ENCODE measurements around the gene DNAH2.

Gene DNAH2

DNA sequence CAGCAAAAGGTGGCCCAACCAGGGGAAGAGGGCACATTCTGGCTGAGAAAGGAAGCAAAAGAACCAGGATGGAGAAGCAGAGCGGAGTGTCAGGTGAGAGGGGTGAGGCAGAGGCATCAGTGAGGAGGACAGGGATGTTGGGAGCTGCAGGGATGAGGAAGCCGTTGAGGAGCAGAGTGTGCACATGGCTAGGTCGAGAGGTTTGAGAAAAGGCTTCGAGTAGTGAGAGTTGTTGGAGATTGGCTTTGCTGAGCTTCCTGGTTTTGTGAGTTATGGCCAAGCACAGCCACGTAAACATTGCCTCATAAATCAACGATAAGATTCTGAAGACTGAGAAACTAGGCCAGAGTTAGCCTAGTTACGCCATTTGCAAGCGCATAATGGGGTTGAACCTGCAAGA lies 26.9 kb downstream of the DNAH2 start:
- DNase-seq (ENCODE audit: extremely low read depth, low read depth): no peak

GRCh38 chr17:7745748-7746470 lies 28.4 kb downstream of the DNAH2 start:
- no peak overlapping the region for H3K4me3 ChIP-seq (replicated peaks; ENCODE audit: low read depth, low read length)
- peak; percentile 87 for DNase-seq (ENCODE audit: extremely low read depth, low read depth)
- no peak for TF ChIP-seq CTCF (IDR thresholded peaks at IDR 0.05; ENCODE audit: low read depth, low read length, missing control alignments)

More for the DNA sequence above, 26.9 kb downstream of the DNAH2 start:
- H3K4me3 ChIP-seq (replicated peaks; ENCODE audit: low read depth, low read length): no peak overlapping the region
- no peak for TF ChIP-seq CTCF (IDR thresholded peaks at IDR 0.05; ENCODE audit: low read depth, low read length, missing control alignments)

GRCh38 chr17:7747635-7748071 lies 30.1 kb downstream of the DNAH2 start:
- no peak for TF ChIP-seq CTCF (IDR thresholded peaks at IDR 0.05; ENCODE audit: low read depth, low read length, missing control alignments)
- H3K4me3 ChIP-seq (replicated peaks; ENCODE audit: low read depth, low read length): no peak overlapping the region
- peak; percentile 32 for DNase-seq (ENCODE audit: extremely low read depth, low read depth)

- no peak for TF ChIP-seq CTCF (IDR thresholded peaks at IDR 0.05; ENCODE audit: low read depth, low read length, missing control alignments)
- H3K4me3 ChIP-seq (replicated peaks; ENCODE audit: low read depth, low read length): no peak overlapping the region
- peak; percentile 56 for DNase-seq (ENCODE audit: extremely low read depth, low read depth)
These were observed 30.7 kb downstream of the DNAH2 start for GRCh38 chr17:7748076-7748775.

GRCh38 chr17:7750321-7750821 lies 32.8 kb downstream of the DNAH2 start:
- peak; percentile 52 for DNase-seq (ENCODE audit: extremely low read depth, low read depth)
- no peak for TF ChIP-seq CTCF (IDR thresholded peaks at IDR 0.05; ENCODE audit: low read depth, low read length, missing control alignments)
- no peak overlapping the region for H3K4me3 ChIP-seq (replicated peaks; ENCODE audit: low read depth, low read length)

DNA sequence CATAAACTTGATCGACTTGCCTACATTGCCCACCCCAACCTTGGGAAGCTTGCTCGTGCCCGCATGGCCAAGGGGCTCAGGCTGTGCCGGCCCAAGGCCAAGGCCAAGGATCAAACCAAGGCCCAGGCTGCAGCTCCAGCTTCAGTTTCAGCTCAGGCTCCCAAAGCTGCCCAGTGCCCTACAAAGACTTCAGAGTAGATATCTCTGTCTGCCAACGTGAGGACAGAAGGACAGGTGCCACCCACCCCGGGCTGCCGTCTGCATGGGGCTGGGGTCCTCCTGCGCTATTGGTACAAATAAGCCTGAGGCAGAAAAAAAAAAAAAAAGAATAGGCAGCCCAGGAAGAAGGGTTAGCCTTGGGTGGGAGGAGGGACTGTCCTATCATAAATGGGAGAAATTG lies 37.1 kb downstream of the DNAH2 start:
- no peak overlapping the region for H3K4me3 ChIP-seq (replicated peaks; ENCODE audit: low read depth, low read length)
- no peak for DNase-seq (ENCODE audit: extremely low read depth, low read depth)
- TF ChIP-seq CTCF (IDR thresholded peaks at IDR 0.05; ENCODE audit: low read depth, low read length, missing control alignments): no peak

Data from HFF-Myc (cell line).